NCI-H510A treated with DMSO at 0.1 percent for 48 hours (cell line): ENCODE measurements around the gene CHSY1.

ENCODE experiments used
- DNase-seq: peaks from one replicate; lab custom pipeline; 2025; lab: John Stamatoyannopoulos, UW

Gene CHSY1

DNA sequence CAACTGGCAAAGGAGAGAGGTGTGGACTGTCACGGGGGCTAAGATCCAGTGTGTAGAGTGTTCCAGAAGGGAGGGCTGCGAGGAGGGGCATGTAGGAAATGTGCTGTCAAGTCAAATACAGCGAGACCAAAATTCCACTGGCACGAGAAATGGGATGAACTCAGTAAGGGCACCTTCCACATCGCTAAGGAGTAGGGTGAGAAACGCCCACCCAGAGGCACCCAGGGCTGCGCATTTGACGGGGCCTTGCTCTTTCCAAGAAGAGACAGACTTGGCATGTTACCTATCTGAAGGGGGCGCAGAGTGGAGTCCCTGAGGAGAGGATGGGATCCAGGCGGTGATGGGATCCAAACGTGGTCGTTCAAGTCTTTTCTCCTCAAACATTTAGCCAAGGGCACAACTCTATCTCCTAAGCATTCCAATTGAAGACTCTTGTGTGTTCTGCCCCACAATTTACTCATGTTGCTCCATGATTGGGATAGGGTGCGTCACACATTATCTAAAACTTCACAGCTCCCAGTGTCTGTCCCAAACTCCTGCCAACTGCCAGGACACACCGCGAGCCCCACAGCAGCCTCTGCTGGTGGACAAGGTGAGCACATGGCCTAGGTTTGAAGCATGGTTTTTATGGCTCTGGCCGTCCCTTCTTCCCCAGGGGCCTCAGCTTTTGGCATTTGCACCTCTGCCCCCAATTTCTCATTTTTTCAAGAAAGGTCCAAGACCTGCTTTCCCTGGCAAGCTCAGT is 17.8 kb upstream of the CHSY1 start:
- no peak for DNase-seq

DNA sequence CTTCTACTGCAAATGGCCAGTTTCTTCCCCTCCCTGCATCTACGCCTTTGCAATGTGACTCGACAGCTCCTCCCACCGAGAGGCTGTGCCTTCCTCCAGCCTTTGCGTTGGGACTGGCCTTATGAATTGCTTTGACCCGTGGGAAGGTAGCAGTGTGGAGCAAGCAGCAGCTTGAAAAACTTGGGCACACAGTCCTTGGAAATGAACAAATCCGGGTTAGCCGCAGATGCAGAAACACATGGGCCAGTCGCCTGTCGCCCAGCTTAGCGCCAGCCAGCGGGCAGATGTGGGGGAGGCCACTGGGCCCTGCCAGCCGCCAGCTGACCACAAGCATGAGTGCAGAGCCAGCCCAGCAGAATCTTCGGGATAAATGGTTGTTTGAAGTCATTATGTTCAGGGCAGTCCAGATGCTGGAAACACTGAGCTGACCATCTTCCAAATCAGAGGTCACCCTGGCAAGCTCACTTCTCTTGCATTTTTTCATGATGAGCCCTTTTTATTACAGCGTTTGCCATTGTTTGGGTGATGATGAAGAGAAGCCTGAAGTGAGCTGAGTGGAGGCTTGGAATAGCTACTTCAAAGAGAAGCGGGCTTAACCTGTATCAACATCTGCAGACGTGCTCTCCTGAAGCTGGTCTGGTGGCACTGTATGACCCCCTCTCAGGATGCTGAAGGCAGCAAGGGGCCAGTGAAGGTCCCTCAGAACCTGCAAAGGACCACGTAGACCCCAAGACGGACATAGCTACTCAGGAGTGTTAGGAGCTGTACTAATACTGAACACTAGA is 15.7 kb upstream of the CHSY1 start:
- DNase-seq: no peak

DNA sequence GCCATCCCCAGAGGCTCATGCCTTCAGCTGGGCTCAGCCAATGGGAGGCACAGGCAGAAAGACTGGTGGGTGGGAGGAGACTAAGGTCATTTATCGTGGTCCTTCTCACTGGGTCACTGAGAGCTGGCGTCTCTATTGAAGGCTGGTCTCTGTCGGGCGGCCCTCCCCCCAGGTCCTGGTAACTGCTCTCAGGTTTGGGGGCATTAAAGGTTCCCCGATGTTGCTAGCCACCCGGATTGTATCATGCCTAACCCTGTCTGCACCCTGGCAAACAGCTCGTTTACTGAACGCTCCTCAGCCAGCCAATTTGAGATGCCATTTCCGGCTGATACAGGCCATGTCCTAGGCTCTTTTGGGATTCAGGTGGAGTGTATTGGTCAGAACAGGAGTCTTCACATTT is 14.9 kb upstream of the CHSY1 start:
- DNase-seq: no peak

GRCh38 chr15:101266034-101266433 is 14.2 kb upstream of the CHSY1 start:
- DNase-seq: no peak

- no peak for DNase-seq
These were observed 13.2 kb upstream of the CHSY1 start for GRCh38 chr15:101264911-101265641.

DNA sequence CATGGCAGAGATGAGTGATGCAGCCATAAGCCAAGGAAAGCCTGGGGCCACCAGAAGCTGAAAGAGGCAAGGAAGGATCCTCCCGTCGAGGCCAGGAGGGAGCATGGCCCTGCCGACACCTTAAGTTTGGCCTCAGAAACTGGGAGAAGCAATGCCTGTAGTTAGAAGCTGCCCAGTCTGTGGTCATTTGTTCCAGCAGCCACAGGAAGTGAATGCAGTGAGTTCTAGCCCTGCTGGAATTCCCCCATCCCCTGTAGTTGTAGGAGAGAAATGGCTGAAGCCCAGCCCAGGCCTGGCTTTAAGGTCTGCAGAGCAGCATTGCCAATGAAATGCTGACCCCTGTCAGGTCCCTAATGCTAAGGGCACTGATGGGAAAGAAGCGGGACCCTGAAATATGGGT is 12.2 kb upstream of the CHSY1 start:
- DNase-seq: no peak

DNA sequence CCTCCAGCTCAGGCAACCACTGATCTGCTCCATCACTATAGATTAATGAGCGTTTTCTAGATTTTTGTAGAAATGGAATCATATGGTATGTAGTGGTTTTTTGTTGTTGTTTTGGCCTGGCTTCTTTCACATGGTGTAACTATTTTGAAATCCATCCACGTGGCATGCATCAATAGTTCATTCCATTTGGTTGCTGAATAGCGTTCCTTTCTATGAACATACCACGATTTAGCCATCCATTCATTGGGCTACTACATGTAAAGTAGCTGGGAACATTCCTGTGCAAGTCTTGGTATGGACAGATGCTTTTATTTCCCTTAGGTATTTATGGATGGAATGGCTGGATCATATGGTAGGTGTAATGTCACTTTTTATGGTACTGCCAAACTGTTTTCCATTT is 10.7 kb upstream of the CHSY1 start:
- DNase-seq: no peak

- peak; percentile 41 for DNase-seq
These were observed 6.6 kb upstream of the CHSY1 start for GRCh38 chr15:101258238-101259144.

GRCh38 chr15:101256757-101257156 is 4.9 kb upstream of the CHSY1 start:
- no peak for DNase-seq

DNA sequence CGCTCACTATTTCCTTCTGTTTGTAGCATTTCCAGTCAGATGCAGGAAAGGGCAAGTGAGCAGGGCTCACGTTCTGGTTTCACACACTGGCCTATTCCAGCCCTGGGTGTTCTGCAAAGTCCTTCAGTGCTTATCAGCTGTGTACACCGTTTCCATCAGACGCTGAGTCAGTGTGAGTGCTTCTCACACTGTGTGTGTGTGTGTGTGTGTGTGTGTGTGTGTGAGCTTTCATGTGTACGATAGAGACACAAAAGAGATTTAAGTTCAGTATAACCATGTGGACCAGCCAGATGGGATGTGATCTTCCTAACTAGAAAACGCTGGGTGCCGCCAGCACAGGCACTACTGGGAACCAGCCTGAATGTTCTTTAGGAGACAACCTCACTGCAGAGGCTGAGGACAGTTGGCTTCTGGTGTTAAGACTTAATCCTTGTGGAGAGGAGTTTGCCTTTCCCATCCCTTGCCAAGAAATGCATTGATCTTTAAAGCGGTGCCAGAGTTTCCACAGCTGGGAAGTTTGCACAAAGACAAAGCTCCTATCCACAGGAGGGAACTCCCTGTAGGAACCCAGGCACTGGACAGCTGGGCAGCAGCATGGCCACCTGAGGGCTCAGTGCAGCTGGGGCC is 3.9 kb upstream of the CHSY1 start:
- DNase-seq: no peak

GRCh38 chr15:101255051-101255395 is 3.2 kb upstream of the CHSY1 start:
- DNase-seq: no peak

DNA sequence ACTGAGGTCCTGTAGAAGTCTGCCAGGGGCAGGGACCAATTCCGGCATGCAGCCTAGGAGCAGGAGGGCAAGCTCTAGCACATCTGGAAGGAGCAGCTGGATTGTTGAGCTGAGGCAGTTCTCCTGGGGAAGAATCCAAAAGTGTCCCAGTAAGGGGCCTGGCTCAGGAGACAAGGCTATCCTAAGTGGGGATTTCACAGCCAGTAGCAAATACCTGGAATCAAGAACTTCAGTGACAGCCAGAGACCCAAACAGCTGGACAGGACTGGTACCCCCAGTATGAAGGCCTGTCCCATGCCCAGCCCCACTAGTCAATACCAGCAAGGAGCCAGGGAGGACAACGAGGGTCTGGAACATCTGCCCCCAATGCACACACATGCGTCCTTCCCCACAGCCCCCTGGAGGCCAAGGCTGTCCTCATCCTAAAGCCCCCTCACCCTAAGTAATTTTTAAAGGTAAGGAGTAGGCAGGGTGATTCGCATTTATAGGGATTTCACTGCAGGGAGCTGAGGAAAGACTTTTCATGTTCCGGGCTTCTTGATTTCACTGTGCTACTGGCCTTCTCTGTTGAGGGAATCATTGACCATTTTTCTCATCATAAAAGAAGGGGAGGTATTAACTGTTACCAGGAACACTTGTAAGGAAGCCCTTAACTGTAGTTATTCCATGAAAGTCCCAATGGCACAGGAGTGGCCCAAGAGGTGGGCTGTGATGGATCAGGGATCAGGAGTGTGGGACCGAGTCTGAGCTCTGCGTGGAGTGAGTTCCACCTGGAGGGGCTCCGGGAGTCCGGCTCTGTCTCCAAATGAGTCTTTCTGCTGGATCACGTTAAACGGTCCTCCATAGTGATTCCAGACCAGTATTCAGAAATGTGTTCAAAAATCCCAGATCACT is 2.6 kb upstream of the CHSY1 start:
- no peak for DNase-seq

- DNase-seq: no peak
These were observed 988 bp upstream of the CHSY1 start for GRCh38 chr15:101252836-101253235.

DNA sequence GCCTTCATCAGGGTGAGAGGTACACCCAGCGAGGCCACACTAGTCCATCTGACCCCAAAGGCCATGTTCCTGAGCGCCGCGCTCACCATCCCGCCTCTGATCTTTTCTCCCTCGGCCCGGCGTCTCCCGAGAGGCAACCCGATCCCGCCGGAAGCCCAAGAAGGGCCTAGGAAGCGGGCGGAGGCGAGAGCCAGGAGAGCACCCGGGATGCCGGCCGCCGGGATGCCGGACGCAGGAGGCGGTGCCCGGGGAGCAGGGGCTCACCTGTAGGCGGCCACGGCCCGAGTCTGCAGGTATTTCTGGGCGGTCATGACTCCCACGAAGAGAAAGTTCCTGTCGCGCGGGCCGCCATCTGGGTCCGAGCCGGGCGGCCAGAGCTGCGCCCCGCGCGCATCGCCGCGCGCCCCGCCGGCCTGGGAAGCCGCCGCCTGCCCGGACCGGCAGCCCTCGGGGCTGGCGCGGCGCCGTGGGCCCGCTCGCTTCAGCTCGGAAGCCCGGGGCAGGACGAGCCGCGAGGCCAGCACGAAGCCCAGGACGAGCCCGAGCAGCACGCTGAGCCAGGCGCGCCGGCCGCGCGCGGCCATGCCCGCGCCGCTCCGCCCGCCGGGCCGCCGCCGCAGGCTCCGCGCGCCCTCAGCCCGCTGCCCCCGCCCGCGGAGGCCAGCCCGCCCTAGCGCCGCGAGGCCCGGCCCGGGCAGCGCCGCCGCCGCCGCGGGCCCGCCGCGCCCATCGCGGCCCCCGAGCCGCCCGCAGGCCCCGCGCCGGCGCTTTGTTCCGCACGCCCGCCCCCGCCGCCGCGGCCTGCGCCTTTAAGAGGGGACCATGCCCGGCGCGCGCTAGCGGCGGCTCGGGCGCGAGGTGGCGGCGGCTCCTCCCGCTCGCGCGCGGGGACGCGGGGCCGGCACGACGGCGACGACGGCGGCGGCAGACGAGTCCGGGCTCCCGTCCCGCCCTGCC is 697 bp downstream of the CHSY1 start:
- peak; percentile 26 for DNase-seq

DNA sequence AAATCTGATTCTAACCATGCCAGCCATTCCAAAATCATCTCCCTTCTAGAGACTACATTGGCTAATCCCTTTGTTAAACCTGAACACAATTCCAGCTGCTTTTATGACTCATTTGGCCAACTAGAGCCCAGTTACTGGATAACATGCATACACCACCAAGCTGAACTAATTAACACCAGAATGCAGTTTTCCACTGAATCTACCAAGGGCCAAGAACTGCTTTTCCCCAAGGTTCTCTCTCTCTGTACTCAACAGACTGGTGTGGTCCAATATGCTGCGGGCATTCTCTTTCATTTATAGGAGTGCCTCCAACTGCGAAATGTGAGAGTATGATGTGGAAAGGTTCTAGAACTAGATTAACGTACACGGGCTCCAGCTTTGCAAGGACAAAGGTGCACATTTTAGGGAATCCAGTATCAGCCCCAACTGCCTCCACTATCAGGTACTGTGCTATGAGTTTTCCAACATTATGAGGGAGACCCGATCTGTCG is 1.5 kb downstream of the CHSY1 start:
- no peak for DNase-seq

DNA sequence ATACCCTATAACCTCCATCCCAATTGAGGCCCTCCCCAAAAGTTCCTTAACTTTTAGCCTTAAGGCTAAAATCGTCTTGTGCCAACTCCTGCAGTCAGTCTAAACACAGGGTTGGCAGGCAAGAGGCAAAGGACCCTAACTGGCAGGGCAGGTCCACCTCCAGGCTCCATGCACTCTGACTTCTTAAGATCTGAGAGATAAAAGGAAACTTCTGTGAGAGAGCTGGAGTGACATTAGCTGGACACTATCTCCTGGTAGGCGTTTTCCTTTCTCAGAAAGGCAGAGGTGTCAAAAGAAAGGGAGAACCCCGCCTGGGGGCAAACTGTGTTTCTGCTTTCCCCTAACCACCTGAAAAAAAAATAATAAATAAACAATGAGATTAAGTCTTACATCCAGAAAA is 3.6 kb downstream of the CHSY1 start:
- DNase-seq: no peak

DNA sequence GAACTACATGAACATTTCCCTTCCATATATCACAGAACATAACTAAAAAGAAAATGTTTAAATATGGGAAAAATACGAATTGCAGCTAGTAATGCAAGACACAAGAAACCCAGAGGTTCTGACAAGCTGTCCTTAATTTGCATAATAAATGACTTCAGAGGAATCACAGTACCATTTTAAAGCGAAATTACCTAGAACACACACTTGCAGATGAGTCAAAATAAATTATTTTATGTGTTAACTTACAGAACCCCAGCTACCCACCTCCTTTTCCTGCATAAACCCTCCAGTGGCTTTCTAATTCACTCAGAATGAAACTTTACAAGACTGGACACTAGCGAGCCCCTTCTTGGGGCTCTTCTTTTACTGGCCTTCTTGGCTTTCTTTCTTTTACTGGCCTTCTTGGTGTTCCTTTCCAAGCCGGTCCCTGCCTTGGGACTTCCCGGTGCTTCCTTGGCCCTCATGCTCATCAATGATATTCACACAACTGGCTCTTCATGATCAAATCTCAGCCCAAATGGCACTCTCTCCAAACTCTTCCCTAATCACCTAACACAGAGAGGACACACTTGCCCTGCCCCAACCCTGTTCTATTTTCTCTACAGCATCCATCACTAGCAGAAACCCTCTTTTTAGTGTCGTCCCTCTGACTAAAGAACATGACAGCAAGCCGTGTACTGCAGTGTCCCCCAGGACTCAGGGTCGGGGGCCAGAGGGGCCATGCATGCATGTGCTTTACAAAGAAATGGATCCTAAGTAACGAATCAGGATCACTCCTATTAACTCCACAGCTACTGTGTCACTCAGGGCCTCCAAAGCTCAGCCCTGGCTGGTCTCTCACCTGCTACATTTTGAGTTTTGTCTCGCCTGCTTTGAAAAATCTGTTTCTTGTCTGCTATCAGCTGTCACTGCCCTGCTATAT is 4.8 kb downstream of the CHSY1 start:
- DNase-seq: no peak

DNA sequence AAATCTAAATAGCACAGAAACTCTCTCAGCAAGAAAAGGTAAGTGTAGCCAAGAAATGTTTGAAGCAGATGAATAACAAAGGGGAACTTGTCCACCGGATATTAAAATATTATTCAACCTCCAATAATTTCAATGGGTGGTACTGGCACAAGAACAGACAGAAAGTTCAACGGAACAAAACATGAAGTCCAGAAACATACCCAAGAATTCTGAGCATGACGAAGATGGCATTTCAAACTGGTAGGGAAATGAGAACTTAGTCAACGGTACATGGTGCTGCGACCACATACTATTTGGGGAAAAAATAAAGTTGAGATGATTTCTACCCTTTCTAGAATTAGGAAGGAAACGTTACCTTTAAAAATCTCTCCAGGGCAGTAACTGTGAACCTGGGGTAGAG is 5.5 kb downstream of the CHSY1 start:
- no peak for DNase-seq
